Liver (tissue), 9 donors: Measurements from ENCODE around the gene COL15A1. TPM values are rescaled to one million over a fixed set of nuclear protein-coding genes. Genes with fewer than 3 reads are reported as not detected.

ENCODE experiments used
- DNase-seq: peaks from one replicate; pipeline ENCODE4 v3.0.0-alpha.2; 2017; ENCODE audit warnings: low spot score
- H3K27ac ChIP-seq, 2 donors: one replicate each; pipeline ENCODE4 v1.7.0; 2013; ENCODE audit warnings: inconsistent platforms in 2 of 2, low read length in 2 of 2, control low read depth in 1 of 2, low read depth in 1 of 2, mild to moderate bottlenecking in 1 of 2
- H3K27me3 ChIP-seq, 4 donors: one replicate each; pipeline versions ENCODE4 v1.6.1 to v1.7.0; 2013; ENCODE audit warnings: low read length in 3 of 4, inconsistent platforms in 1 of 4, mild to moderate bottlenecking in 1 of 4, moderate library complexity in 1 of 4; ENCODE audit not compliant: control insufficient read depth in 4 of 4, insufficient read depth in 4 of 4
- H3K36me3 ChIP-seq, 4 donors: one replicate each; pipeline versions ENCODE4 v1.6.1 to v1.7.0; 2013; ENCODE audit warnings: low read length in 3 of 4, mild to moderate bottlenecking in 3 of 4, low read depth in 1 of 4, moderate library complexity in 1 of 4; ENCODE audit not compliant: control insufficient read depth in 4 of 4, insufficient read depth in 3 of 4
- H3K4me1 ChIP-seq, 4 donors: one replicate each; pipeline versions ENCODE4 v1.6.1 to v1.7.0; 2013; ENCODE audit warnings: low read length in 3 of 4, mild to moderate bottlenecking in 3 of 4, moderate library complexity in 1 of 4; ENCODE audit not compliant: control insufficient read depth in 4 of 4, insufficient read depth in 4 of 4
- H3K4me3 ChIP-seq, 3 donors: one replicate each; pipeline versions ENCODE4 v1.6.1 to v1.7.0; 2013; ENCODE audit warnings: low read length in 3 of 3, control low read depth in 1 of 3, low read depth in 1 of 3, mild to moderate bottlenecking in 1 of 3
- H3K9ac ChIP-seq, 2 donors: one replicate each; pipeline ENCODE4 v1.7.0; 2013; ENCODE audit warnings: low read length in 2 of 2, mild to moderate bottlenecking in 2 of 2, moderate library complexity in 2 of 2, control low read depth in 1 of 2, low read depth in 1 of 2
- H3K9me3 ChIP-seq, 4 donors: one replicate each; pipeline versions ENCODE4 v1.6.1 to v1.7.0; 2013; ENCODE audit warnings: low read length in 3 of 4; ENCODE audit not compliant: control insufficient read depth in 4 of 4
- CTCF ChIP-seq: fragments of 150-350 bp; IDR thresholded peaks from 2 replicates; pipeline ENCODE4 v1.5.1; 2017; ENCODE audit warnings: improper control_type of control experiment, low read depth, low read length; ENCODE audit not compliant: missing input control
- EGR1 ChIP-seq, 2 donors: IDR thresholded peaks; 2 replicates each; pipeline ENCODE4 v1.6.1; 2016 to 2018; ENCODE audit warnings: antibody characterized with exemption in 2 of 2, low read depth in 2 of 2
- JUND ChIP-seq, 2 donors: IDR thresholded peaks; 2 replicates each; pipeline ENCODE4 v1.6.1; 2016; ENCODE audit warnings: antibody characterized with exemption in 2 of 2
- NR2F2 ChIP-seq: IDR thresholded peaks from 2 replicates; pipeline ENCODE4 v1.6.1; 2016; ENCODE audit warnings: antibody characterized with exemption
- REST ChIP-seq: IDR thresholded peaks from 2 replicates; pipeline ENCODE4 v1.6.1; 2016; ENCODE audit warnings: antibody characterized with exemption, mild to moderate bottlenecking
- RXRA ChIP-seq, 2 donors: IDR thresholded peaks; 2 replicates each; pipeline ENCODE4 v1.6.1; 2017 to 2018; ENCODE audit warnings: antibody characterized with exemption in 2 of 2, mild to moderate bottlenecking in 1 of 2
- WGBS: extraction: QIAGEN DNeasy Blood & Tissue Kit; methylation state at CpG from one replicate; pipeline ENCODE4 v1.1.7; 2013; 5-methylcytosine and 5-hydroxymethylcytosine counted together
- polyA plus RNA-seq, 2 donors: library from polyadenylated mRNA; stranded (reverse) in 1 of 2; unstranded in 1 of 2; fragments of 200-250 nt in 1 of 2; fragments of >200 nt in 1 of 2; fragmentation: Nextera tagmentation in 1 of 2; extraction: Ambion mirVana in 1 of 2; gene quantifications; one replicate each; pipeline versions ENCODE4 v1.2.1 to v1.2.3, GENCODE V29; 2013 to 2015
- total RNA-seq, 2 donors: library from RNA; depleted of rRNA; stranded (reverse); fragments of >200 nt; gene quantifications; one replicate each; pipeline ENCODE4 v1.2.3, GENCODE V29; 2014
- donor health status: healthy.
- donor health status: healthy.
- donor health status: healthy.
- donor health status: healthy.
- donor health status: healthy.

The COL15A1 gene
- total and polyA plus RNA-seq, 4 donors = 0.10 to 0.42 (median 0.24) TPM

GRCh38 chr9:98929071-98929470 lies 14.6 kb upstream of the COL15A1 start:
- no peak for DNase-seq
- Histone ChIP-seq H3K27me3 (no peaks in the 10 kb centered on the region), H3K9ac (no peak overlapping the region), H3K9me3 (no peaks in the 10 kb centered on the region), H3K4me1 (no peaks in the 10 kb centered on the region), H3K4me3 (no peak overlapping the region), H3K27ac (no peak overlapping the region), H3K36me3 (no peaks in the 10 kb centered on the region)
- no peak for TF ChIP-seq CTCF
- whole genome bisulfite sequencing = 58% methylated on average over 2 of the region's 2 CpGs

- DNase-seq = no peak
These were observed 13.8 kb upstream of the COL15A1 start for GRCh38 chr9:98929895-98930341.

More at GRCh38 chr9:98929895-98930341, 13.8 kb upstream of the COL15A1 start:
- whole genome bisulfite sequencing = 52% methylated on average over 10 of the region's 10 CpGs
- Histone ChIP-seq H3K36me3 (no peaks in the 10 kb centered on the region), H3K4me3 (no peak overlapping the region), H3K27ac (no peak overlapping the region), H3K4me1 (no peaks in the 10 kb centered on the region), H3K27me3 (no peaks in the 10 kb centered on the region), H3K9ac (no peak overlapping the region), H3K9me3 (no peaks in the 10 kb centered on the region)
- TF ChIP-seq CTCF = no peak
- TF ChIP-seq EGR1 (IDR thresholded peaks at IDR 0.05; ENCODE audit: low read depth in 2 of 2) = no peak
- no peak for TF ChIP-seq JUND (IDR thresholded peaks at IDR 0.05)
- TF ChIP-seq REST = no peak
- TF ChIP-seq NR2F2 = peak; percentile 72
- TF ChIP-seq RXRA (IDR thresholded peaks at IDR 0.05) = no peak
